GM18907 (cell line): ENCODE measurements around the gene PLN.

Source experiments
- ATAC-seq: cut with Tn5 transposase; IDR thresholded peaks from one replicate; pipeline ENCODE4 v1.9.1; 2021; ENCODE audit warnings: mild to moderate bottlenecking, moderate library complexity; ENCODE audit not compliant: unreplicated experiment

Gene PLN

GRCh38 chr6:118536478-118536877 lies 11.6 kb upstream of the PLN start:
- ATAC-seq = no peak

- ATAC-seq = no peak
These were observed 10.5 kb upstream of the PLN start for GRCh38 chr6:118537574-118537973.

- ATAC-seq = no peak
These were observed 5.7 kb upstream of the PLN start for GRCh38 chr6:118542184-118542952.

- ATAC-seq = no peak
These were observed 4.0 kb upstream of the PLN start for GRCh38 chr6:118544105-118544504.

GRCh38 chr6:118546164-118546879 lies 1.8 kb upstream of the PLN start:
- no peak for ATAC-seq

GRCh38 chr6:118546880-118547218 lies 1.2 kb upstream of the PLN start:
- ATAC-seq = no peak

- ATAC-seq = no peak
These were observed 517 bp downstream of the PLN start for GRCh38 chr6:118548613-118549012.

- peak; percentile 92 for ATAC-seq
These were observed 3.3 kb downstream of the PLN start for GRCh38 chr6:118551063-118552053.

- no peak for ATAC-seq
These were observed 5.0 kb downstream of the PLN start for GRCh38 chr6:118553132-118553531.

GRCh38 chr6:118554698-118555097 lies 6.6 kb downstream of the PLN start:
- no peak for ATAC-seq

GRCh38 chr6:118558464-118559217 lies 10.5 kb downstream of the PLN start:
- peak; percentile 77 for ATAC-seq

GRCh38 chr6:118559659-118560058 lies 11.6 kb downstream of the PLN start:
- peak; percentile 85 for ATAC-seq

GRCh38 chr6:118562248-118562647 lies 14.2 kb downstream of the PLN start:
- no peak for ATAC-seq

- no peak for ATAC-seq
These were observed 14.9 kb downstream of the PLN start for GRCh38 chr6:118562959-118563358.

GRCh38 chr6:118565311-118565960 lies 17.3 kb downstream of the PLN start:
- ATAC-seq = peak; percentile 98

GRCh38 chr6:118567974-118568373 lies 19.9 kb downstream of the PLN start:
- no peak for ATAC-seq

- no peak for ATAC-seq
These were observed 21.4 kb downstream of the PLN start for GRCh38 chr6:118569498-118569897.

- no peak for ATAC-seq
These were observed 23.0 kb downstream of the PLN start for GRCh38 chr6:118571121-118571520.

GRCh38 chr6:118574051-118574865 lies 26.2 kb downstream of the PLN start:
- ATAC-seq = no peak
